ENCODE results near the gene PRAC2.

Gene PRAC2

DNA sequence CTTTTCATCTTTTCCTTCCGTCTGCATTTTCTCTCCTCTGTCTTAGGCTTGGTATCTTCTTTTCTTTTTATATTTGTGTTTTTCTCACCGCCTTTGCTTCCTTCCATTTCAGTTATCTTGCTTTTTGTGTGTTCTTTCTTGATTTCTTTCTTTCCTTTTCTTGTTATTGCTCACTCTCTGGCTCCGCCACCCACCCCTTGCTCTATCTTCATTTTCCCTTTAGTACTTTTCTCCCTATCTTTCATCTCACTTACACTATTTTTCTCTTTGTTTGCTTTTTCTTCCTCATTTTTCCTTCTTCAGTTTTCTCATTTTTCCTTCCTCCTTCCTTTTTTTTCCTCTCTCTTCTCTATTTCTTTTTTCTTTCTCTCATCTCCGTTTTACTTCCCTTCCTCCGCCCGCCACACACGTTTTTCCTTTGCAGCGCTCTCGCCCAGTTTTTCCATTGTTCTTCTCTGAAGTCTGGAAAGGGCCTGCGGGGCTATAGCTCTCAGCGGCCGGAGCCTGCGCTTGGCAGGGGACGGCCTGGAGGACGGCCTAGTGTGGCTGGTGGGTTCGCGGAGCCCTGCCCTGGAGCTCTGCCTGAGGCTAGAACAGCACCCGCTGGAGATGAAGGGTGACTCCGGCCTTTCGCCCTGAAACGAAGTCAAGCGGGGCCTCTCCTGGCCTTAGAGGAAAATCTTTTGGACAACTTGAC lies 10.8 kb downstream of the PRAC2 start:
- no peak for DNase-seq (ENCODE audit: low spot score)

DNA sequence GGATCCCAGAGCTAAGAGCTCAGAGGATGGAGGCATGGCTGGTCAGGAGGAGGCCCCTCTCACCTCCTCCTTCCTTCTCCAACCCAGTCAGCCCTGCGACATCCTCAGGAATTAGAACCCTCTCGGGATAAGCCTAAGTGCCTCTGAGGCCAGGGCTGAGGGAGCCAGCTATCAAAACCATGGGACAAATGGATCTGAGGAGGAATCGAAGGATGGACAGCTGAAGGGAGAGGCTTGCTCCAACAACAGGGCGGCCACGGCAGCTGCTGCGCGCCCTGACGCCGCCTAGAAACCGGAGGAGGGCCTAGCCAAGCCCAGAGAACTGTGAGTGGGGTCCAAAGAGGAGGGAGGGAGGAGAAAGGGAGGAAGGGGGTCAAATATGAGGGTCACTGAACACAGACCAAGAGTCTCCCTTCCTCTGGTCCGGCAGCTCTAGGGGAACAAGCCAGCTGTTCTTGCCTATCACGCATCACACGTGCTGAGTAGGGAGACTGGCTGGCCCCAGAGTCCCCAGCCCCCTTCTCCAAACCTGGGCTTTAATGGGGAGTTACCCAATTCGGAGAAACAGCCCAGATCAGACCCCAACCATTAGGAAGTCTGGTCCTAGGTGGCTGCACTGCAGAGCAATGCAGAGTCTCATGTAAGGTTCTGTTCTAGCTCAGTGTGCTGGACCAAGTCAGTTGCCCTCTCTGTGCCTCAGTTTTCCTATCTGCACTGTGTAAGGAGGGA lies 11.5 kb downstream of the PRAC2 start:
- DNase-seq (ENCODE audit: low spot score), result no peak

DNA sequence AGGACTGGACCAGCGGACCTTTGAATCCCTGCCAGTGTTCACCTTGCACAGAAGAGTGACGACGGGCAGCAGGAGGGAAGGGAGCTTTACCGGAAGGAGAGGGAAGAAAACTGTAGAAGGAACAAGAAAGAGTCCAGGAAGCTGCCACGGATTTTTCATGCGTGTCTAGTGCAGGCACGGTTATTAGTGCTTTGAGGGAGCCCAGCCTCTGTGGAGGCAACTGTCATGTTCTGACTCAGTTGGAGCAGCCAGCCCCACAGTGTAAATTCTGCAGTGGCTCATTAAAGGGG lies 12.0 kb downstream of the PRAC2 start:
- DNase-seq (ENCODE audit: low spot score), result no peak

DNA sequence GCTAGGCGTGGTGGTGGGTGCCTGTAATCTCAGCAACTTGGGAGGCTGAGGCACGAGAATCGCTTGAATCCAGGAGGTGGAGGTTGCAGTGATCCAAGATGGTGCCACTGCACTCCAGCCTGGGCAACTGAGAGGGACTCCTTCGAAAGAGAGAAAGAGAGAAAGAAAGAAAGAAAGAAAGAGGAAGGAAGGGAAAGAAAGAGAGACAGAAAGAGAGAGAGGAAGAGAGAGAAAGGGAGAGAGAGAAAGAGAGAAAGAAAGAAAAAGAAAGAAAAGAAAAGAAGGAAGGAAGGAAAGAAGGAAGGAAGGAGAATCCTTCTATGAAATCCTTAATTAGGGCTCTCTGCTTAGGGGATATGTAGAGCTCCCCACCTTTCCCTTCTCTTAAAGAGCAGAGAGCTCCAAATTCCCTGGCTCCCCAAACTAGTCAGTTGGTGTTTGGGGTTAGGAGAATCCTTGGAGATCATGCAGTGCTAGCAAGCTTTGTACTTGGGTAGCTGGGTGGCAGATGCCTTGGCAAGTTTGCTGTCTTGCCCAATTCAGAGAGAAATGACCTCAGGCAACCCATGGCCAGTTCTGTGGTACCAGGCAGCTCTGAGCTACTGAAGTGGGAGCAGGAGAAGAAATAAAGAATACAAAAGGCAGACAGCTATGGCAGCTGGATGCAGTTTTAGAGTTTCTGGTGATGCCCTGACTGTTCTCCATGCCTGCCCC lies 14.5 kb downstream of the PRAC2 start:
- no peak for DNase-seq (ENCODE audit: low spot score)

DNA sequence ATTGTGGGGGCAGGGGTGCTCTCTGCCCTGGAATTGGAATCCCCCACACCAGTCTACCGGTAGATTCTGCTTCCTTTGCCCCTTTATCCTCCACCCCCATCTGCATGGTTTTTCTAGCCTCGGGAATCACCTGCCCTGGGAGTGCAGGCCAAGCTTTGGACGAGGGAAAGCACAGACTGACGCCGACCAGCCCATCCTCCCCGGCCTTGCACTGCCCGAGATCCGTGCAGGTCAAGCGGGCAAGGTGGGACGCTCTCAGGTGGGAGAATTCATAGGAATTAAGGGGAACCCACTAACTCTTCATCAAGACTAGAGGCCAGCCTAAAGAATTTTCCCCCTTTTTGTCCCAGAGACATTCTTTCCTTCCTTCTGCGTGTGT lies 15.4 kb downstream of the PRAC2 start:
- DNase-seq (ENCODE audit: low spot score), result no peak

DNA sequence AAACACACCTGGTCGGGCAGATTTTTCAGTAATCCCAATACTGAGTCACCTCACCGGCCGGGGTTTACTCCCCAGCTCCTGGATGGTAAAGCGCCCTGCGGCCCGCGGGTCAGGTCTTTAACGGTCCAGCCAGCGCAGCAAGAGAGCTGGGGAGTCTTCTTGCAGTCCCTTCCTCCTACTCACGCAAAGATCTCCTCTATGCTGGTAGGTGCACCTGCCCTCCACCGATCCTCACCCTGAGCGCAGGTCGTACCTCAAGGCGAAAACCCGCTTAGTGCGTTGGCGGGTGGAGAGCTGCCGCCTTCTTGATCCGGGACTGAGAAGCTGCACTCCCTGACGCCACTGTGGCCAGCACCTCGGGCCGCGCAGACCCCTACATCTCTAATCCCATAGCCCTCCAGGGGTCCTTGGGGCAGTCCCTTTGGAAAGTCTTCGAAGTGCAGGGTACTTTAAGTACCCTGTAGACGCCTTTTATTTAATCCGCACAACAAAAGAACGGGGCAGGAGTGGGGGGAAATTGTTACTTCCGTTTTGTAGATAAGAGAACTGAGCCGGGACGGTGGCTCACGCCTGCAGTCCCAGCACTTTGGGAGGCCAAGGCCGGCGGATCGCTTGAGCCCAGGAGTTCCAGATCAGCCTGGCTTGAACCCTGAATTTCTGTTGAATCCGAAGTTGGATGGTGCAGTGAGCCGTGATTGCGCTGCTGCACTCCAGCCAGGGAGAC lies 16.0 kb downstream of the PRAC2 start:
- no peak for DNase-seq (ENCODE audit: low spot score)

DNA sequence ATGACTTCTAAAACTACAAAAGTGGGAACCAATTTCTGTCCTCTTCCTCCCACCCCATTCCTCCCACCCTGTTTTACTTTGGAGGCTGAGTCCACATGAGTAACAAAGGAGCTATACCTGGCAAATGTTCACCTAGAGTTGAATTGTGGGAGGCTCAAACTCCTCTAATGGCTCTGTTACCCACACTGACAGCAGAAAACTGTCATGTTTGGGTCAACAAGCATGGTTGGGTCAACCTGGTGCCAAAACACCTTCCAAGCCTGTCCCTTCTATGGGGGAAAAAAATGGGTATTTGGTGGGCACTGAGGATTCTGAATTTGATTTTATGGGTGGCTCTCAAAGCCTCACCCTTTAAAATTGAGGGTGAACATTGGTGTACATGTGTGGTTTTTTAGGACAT lies 17.6 kb downstream of the PRAC2 start:
- no peak for DNase-seq (ENCODE audit: low spot score)

DNA sequence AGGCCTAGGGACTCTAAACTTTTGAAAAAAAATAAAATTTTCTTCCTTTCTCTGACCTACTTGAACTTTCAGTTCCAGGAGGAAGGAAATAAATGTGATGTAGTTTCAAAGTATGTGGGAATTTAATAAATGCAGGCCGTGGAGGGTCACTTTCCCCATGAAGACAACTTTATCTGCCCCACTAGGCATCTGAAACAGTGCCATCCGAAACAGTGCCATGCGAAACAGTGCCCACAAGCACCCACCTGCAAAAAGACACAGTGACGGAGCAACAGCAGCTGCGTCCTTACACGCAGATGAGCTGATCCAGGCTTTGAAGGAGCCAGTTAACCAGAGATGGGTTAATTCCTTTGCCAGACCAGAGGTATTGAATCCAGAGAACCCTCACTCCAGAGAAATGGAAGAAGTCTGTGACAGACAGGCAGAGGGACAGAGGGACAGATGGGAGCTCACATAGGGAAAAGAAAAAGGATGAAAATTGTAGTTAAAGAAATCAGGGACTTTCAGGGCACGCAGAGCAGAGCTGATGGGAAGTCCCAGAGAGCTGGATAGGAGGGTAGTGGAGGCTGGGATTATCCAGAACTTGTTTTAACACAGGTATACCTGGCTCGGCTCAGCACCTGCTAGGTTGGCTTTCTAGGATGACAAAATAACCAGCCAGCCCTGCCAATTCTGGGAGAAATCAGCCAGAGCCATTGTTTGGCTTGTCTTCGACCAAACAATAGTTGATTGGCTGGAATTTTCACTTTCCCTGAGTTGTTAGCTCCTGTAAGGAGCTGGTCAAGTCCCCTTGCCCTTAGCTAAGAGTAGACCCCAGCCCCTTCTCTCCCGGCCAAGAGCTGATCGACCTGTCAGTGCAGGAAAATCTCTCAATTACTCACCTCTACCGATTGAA lies 22.6 kb downstream of the PRAC2 start:
- no peak for DNase-seq (ENCODE audit: low spot score)

DNA sequence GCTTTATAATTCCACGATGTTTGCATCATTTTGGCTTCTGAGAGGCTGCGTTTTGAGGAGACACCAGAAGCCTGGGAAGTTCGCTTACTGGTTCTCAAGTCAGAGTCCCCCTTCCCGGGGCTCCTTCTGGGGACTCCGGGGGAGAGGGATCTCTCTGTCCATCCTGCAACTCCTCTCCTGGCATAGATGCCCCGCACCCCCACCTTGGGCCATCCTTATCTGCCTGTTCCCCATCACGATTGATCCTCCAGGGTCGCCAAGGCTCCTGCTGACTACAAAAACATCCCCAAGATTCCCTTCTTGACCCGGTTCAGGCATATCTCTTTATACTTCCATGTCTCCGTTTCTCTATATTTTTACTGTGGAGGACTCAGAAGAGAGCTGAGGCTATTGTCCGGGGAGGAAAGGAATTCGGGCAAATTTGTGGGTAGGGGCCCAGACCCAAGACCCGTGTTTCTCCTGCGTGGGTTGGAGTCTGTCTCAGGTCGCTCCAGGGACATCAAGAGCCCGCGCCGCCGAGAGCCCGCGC lies 24.0 kb downstream of the PRAC2 start:
- no peak for DNase-seq (ENCODE audit: low spot score)

DNA sequence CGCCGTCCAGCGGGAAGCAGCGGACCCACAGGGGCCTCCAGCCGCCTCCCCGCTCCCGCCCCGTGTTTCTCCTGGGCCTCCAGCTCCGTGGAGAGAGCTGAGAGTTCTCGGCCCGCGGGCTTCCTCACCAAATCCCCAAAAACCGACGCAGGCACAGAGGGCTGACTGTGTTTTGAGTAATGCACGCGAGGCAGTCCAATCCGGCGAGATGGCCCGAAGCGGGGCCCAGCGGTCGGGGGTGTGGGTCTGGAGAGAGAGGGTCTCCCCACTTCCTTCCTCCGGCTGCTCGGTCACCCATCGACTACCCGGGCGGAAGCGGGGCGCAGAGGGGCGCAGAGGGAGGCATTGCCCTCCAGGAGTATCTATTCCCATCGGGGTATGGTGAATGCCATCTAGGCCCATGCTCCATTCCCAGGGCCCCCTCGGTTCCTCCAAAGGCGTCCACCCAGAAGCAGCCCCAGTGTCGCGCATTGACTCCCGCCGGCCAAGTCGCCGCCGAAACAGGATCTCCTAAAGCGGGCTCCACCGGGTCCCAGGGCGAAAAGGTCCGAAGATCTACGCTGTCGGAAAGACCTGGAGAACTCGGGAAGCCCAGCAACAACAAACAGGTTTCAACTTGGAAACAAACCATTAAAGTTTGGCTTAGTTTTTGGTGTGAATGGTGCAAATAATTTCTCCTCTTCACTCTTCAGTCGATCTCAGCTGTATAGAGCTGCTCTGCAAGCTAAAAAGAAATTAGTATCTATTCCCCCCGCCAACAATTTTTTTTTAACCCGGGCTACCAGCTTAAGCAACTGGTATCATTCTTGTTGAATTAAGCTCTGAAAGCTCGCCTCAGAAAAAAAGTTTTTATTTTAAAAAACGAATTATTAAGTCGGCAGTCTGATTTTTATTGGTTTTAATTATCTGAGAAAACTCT lies 24.7 kb downstream of the PRAC2 start:
- no peak for DNase-seq (ENCODE audit: low spot score)

DNA sequence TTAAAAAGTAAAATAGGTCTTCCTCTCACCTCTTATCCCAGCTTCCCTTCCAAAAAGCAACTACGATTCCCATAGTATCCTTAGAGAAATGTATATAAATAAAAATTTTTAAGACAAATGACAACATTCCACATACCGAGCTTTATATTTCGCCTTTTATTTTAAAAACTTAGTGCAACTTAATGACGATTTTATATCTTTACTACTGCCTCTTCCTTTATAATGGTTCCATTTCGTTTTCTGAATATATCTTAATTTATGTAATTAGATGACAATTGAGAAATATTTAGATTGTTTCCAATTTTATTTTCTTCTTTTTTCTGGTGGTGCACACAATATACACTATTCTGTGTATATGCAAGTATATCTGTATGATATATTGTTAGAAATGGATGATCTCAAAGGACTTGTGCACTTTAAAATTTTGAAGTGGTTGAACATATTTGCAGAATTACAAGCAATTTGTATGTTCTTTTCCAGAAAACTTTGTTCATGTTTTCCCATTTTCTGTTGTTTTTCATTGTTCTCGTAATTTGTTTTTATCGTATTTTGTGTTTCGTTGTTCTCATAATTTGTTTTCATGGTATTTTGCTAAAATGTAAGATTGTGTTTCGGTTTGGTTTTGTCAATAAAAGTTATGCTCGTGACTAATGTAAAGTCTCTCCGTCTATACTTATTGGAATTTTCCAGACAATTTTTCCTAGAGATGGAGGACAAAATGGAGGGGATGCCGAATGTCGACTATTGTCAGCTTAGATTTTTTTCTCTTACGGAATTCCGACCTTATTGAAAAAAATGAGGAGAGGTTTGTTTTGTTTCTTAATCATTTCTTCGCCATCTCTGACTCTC lies 26.0 kb downstream of the PRAC2 start:
- no peak for DNase-seq (ENCODE audit: low spot score)

DNA sequence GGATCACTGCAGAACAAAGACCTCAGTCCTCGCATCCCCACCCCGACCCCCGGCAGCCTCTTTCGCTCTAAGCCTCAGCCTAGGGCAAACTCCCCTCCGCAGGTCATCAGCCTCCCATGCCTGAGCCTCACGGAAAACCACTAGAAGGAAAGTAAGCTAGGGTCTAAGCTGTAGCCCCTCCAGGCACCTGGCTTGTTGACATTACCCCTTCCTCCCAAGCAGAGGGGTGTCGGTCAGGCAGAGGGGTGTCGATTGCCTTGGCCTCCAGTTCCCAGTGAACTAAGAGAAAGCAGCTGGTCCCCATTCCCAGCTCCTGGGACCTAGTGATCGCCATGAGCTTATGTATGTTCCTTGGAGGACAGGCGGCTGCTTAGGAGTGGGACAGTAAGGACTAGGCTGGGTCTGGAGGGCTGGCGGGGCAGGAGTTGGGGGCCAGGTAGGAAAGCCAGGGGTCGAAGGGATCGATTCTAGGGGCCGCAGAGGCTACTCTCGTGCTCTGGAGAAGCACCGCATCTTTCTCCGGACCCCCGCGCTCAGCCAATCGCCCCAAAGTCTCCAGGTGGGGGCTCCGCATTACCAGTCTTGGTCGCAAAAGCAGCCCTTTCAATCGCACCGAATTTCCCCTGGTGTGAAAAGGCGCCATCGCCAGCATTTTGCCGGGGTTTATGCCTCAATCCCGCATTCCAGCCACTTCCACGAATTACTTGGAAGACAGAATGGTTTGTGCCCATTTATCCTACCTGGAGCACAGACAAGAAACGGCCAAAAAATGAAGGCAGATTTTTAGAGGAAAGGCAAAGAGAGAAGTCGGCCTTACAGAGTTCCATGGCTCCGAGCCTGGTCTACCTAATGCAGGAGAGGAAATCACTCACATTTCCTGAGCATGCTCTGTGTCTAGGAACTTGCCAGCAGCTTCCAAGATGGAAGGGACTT lies 26.9 kb downstream of the PRAC2 start:
- DNase-seq (ENCODE audit: low spot score), result no peak

DNA sequence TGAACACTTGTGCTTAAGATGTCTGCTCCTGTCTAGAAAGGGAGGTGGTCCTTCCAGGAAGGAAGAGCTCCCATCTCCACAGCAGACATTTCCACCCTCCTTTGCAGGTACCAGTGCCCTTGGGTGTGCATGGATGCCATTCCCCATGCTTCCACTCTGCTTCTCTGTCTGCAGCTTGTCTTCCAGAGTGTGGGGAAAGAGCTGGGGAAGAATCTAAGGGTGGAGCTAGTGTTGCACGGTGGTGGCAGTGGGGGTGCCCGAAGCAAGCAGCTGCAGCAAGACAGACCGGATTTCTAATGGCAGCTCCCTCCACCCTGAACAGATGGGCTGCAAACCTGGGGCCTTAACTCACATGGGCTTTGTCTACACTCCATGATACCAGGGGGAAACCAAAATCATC lies 28.2 kb downstream of the PRAC2 start:
- DNase-seq (ENCODE audit: low spot score), result no peak

DNA sequence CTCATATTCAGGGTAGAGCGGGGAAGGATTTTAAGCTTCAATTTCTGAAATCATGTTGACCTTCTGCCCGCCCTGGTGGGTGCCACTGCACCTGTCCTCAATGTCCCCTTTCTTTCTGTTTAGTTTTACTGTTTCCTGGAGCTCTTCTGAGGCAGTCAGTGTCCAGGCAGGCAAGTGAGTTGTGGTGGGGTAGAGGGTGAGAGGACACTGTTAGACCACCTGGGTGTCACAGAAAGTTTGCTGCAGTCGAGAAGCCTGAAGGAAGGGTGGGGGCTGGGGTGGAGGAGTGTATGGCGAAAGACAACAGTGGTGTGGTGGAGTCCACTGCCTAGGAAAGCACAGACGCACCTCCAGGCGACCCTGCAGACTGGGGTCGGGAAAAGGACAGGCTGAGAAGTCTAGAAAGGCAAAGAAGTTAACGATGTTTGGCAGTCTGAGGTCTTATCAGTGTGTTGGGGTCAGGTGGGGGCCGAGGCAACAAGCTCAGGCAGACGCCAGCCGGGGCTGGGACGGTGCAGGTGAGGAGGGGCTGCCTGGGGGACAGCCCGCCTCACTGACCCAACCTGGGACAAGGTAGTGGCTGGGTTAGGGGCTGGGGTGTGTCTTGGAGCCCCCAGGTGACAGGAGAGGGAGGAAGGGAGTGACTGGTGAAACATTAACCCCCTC lies 28.9 kb downstream of the PRAC2 start:
- no peak for DNase-seq (ENCODE audit: low spot score)

DNA sequence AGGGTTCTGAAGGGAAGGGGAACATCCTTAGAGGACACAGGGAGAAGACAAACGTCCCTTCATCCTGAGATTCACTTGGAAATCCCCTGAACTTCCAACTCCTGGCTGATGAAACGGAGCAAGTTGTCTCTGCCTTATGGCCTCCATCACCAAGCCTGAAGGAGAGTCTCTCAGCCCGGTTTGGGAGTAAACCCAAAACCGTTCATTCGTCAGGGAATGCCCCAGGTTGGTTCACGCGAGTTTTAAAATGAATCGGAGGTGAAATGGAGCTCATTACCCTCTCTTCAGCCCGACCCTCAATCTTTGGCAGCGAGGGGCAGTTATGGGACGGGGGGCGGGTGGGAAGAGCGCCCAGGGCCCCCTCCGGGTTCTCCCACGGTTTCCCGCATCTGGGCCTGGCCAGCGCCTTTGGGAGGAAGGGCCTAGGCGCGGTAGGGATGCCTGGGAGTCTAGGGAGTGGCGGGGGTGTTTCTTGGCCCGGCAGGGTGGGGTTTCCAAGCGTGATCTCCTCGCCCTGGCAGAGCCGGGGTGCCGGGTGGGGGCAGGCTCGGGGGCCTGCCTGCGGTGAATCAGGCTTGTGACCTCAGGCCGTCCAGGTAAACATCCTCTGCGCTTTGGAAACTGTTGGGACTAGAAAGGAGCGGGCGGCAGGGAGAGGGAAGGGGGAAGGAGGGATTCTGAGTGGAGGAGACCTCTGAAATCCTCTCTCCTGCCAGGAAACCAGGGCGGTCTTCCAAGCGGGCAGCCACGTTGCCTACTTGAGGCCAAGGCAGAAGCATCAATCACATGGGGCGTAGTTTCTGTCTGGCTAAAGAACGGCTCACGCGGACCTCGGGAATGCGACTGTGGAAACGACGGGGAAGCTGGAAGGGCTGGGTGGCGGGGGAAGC lies 29.7 kb downstream of the PRAC2 start:
- DNase-seq (ENCODE audit: low spot score), result no peak

DNA sequence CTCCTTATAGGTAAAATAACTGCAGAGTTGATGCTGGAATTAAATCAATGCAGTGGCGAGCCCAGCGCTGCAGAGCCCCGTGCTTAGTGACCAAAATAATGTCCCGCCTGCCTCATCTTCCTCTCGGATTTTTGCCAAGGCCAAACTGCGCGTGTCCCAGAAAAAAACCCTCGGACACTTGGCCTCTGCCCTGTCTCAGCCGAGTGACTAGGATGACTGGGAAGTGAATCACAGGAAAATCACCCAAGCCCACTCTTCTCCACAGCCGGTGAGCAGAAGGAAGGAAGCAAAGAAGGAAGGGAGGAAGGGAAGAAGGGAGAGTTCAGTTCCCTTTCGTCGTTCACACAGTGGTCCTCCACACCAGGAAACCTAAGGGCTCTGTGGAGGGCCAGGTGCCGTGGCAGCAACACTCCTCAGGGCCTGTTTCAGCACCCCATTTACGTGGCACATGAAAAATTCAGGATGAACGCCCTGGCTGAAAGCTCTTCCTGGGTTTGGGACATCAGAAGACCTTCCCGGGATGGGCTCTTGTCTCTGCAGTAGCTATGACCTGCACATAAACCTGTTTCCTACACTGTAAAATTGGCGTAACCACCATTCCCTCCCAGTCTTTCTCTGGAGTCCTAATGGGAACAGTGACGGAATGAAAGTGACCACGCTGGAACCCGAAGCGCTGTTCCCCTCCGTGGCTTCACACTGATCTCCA lies 31.0 kb downstream of the PRAC2 start:
- DNase-seq (ENCODE audit: low spot score), result no peak
